ENCODE results near the gene DAPL1. TPM values are rescaled to one million over a fixed set of nuclear protein-coding genes. Genes with fewer than 3 reads are reported as not detected.
"Not testable (repeated sequence)": the region's sequence is repeated elsewhere in the genome, so short reads cannot be mapped to it uniquely, and the experiment has no call there.

The DAPL1 gene
- total RNA-seq, 2 experiments from 2014 or later = not detected

DNA sequence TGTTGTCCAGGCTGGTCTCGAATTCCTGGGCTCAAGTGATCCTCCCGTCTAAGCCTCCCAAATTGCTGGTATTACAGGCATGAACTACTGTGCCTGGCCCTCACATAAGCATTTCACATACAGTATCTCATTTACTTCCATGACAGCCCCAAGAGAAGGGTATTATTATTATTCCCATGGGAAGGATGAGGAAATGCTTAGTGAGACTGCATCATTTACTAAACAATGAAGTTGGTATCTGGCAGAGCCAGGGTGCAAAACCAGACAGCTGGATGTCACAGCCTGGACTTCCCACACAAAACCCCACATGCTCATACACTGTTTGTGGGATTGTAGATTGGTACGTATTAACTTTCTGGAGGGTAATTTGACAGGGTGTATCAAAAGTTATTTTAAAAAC is 29.9 kb downstream of the DAPL1 start:
- ATAC-seq (no peak), DNase-seq (no peak)
- intact Hi-C loops (cut with DNase I, micrococcal nuclease) = no loop called here
- Mint-ChIP-seq H3K9me3 (ENCODE audit: low read depth) (no peaks in the 10 kb centered on the region), H3K36me3 (ENCODE audit: low read depth) (no peaks in the 10 kb centered on the region), H3K4me3 (no peak overlapping the region), H3K4me1 (no peaks in the 10 kb centered on the region), H3K27me3 (peaks cover 6% of the 10 kb centered on the region), H3K27ac (no peak overlapping the region)
- ChIA-PET CTCF (interaction anchor here (0.7 kb wide), 1 partner anchor 11 kb away, joined by 3 read pairs; no protein-coding TSS in a partner anchor), POLR2A (no interaction called here)

DNA sequence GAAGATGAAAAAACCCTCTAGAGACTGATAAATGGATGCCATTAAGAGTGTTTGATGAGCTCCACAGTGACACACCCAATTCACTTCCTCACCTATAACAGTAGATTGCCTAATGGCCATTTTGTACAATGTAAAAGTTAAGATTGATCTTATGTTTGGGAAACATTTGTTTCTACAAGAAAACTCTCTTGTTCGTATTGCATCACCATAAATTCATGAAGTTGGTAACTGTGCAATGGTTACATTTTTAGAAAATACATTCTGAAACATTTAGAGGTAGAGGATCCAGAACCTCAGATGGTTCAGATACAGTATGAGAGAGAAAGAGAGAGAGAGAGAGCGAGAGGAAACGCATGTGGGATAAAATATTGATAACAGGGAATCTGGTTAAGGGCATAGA is 31.8 kb downstream of the DAPL1 start:
- H3K36me3 Mint-ChIP-seq (ENCODE audit: low read depth) = no peaks in the 10 kb centered on the region
- H3K4me3 Mint-ChIP-seq = no peak overlapping the region
- ATAC-seq (no peak), DNase-seq (no peak)
- no peaks in the 10 kb centered on the region for H3K4me1 Mint-ChIP-seq
- H3K9me3 Mint-ChIP-seq (ENCODE audit: low read depth) = no peaks in the 10 kb centered on the region
- ChIA-PET POLR2A (no interaction called here), CTCF (no interaction called here)
- H3K27ac Mint-ChIP-seq = no peak overlapping the region
- intact Hi-C loops (cut with DNase I, micrococcal nuclease) = no loop called here
- peaks cover 8% of the 10 kb centered on the region for H3K27me3 Mint-ChIP-seq

DNA sequence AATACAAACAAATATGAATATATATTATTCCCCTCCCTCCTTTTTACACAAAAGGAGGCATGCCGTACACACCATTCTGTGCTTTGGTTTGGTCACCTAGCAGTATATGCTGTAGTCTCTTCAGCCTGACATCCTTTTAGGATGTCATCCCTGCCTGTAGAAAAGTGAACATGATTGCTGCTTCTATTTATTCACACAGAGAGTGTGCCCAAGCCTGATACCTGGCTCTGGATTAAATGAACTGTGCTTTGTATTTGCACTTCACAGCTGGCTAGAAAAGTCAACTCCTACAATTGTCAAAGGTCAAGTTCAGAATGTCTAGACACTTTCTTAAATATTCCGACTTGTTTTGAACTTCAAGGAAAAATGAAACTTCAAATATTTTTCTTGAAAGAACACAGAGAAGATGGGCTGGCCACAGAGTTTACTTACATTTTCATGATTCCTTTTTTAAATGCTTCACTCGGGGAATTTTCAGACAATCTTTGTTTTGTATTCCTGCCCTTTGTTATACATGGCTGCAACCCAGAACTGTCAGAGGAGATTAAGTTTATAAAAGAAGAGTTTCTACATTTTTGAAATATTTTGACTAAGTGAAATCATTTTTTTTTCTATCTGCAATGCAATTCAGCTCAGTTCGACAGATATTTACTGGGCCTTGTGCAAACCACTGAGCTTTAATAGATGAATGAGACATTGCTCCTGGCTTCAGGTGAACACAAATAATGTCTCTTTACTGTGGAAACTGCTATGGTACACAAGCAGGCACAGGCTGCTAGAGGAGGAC is 33.5 kb downstream of the DAPL1 start:
- intact Hi-C loops (cut with DNase I, micrococcal nuclease) = no loop called here
- H3K9me3 Mint-ChIP-seq (ENCODE audit: low read depth) = no peaks in the 10 kb centered on the region
- no peak overlapping the region for H3K27ac Mint-ChIP-seq
- ATAC-seq (no peak), DNase-seq (no peak)
- ChIA-PET POLR2A (no interaction called here), CTCF (interaction anchor here (0.9 to 1.0 kb wide), 2 partner anchors 22 to 75 kb away, joined by 3 read pairs; no protein-coding TSS in a partner anchor)
- H3K36me3 Mint-ChIP-seq (ENCODE audit: low read depth) = no peaks in the 10 kb centered on the region
- no peaks in the 10 kb centered on the region for H3K4me1 Mint-ChIP-seq
- peaks cover 7% of the 10 kb centered on the region for H3K27me3 Mint-ChIP-seq
- no peak overlapping the region for H3K4me3 Mint-ChIP-seq

DNA sequence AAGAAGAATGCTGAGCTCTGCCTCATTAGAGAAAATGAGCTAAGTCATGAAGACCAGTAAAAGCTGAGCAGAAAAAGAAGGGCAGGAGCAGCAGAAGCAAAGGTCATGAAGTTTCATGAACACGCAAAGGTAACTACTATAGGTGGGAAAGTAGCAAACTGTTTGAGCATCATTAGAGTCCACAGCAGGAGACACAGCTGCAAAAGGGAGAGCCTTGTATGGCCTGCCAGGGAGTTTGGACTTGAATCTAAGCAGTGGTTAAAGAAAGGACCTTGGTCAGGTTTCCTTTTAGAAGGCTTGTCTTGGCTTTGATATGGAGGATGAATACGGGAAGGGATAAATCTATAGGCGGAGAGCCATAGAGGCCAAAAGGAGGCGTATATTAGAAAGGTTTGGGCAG is 34.0 kb downstream of the DAPL1 start:
- Mint-ChIP-seq H3K36me3 (ENCODE audit: low read depth) (no peaks in the 10 kb centered on the region), H3K4me3 (no peak overlapping the region), H3K9me3 (ENCODE audit: low read depth) (no peaks in the 10 kb centered on the region), H3K27ac (no peak overlapping the region), H3K27me3 (peaks cover 7% of the 10 kb centered on the region), H3K4me1 (no peaks in the 10 kb centered on the region)
- intact Hi-C loops (cut with DNase I, micrococcal nuclease) = no loop called here
- DNase-seq = no peak
- CTCF ChIA-PET = interaction anchor here (0.9 to 1.0 kb wide), 2 partner anchors 23 to 75 kb away, joined by 3 read pairs; no protein-coding TSS in a partner anchor
- no peak for ATAC-seq
- POLR2A ChIA-PET = no interaction called here

DNA sequence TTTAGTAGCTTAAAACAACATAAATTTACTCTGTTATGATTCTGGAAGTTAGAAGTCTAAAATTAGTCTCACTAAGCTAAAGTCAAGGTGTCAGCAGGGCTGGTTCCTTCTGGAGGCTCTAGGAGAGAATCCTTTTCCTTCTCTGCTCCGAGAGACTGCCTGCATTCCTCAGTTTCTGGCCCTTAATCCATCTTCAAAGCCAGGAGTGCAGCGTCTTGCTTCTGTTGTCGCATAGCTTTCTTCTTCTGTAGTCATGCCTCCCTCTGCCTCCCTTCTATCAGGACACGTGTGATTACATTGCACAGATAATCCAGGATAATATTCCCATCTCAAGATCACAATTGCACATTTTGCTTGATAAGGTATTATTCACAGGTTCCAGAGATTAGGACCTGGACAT is 35.1 kb downstream of the DAPL1 start:
- DNase-seq (no peak), ATAC-seq (no peak)
- Mint-ChIP-seq H3K4me3 (no peak overlapping the region), H3K4me1 (no peaks in the 10 kb centered on the region), H3K36me3 (ENCODE audit: low read depth) (no peaks in the 10 kb centered on the region), H3K9me3 (ENCODE audit: low read depth) (no peaks in the 10 kb centered on the region), H3K27ac (no peak overlapping the region), H3K27me3 (peaks cover 7% of the 10 kb centered on the region)
- ChIA-PET CTCF (no interaction called here), POLR2A (no interaction called here)
- intact Hi-C loops (cut with DNase I, micrococcal nuclease) = no loop called here

DNA sequence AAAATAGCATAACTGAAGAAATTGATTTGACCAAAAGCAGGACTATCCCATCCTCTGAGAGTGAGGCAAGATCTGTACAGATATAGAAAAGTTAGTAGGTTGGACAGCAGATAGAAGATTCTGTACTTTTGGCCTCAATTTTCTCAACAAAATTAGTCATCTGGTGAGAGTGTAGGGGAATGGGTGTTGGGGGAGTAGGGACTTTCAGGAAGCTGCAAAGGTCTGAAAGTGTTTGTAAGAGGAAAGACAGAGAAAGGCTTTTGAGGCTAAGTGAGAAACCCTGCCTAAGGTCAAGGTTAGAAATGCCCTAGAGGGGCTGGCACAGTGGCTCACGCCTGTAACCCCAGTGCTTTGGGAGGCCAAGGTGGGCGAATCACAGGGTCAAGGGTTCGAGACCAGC is 40.3 kb downstream of the DAPL1 start:
- Mint-ChIP-seq H3K36me3 (ENCODE audit: low read depth) (no peaks in the 10 kb centered on the region), H3K27me3 (peaks cover under 1% of the 10 kb centered on the region), H3K27ac (no peak overlapping the region), H3K4me3 (no peak overlapping the region), H3K4me1 (no peaks in the 10 kb centered on the region), H3K9me3 (ENCODE audit: low read depth) (no peaks in the 10 kb centered on the region)
- DNase-seq (no peak), ATAC-seq (no peak)
- ChIA-PET POLR2A (no interaction called here), CTCF (interaction anchor here (1.0 kb wide), 1 partner anchor 11 kb away, joined by 3 read pairs; no protein-coding TSS in a partner anchor)
- intact Hi-C loops (cut with DNase I, micrococcal nuclease) = no loop called here

DNA sequence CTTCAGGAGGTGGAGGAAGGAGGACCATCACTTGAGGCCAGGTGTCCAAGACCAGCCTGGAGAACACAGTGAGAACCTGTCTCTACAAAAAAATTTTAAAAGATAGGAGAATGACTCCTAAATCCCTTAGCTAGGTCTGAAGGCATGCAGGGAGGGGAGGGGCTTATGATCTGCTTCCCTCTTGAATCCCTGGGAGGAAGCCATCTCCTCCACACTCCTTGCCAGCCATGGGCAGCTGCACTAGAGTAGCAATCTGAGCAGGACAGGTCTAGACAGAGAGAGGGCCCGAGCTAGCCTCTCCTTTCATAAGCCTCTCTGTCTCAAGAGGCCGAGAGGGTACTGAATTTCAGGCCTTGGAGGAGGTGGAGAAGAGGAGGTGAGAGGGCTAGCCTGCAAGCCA is 42.5 kb downstream of the DAPL1 start:
- H3K27me3 Mint-ChIP-seq = peaks cover 4% of the 10 kb centered on the region
- no peak overlapping the region for H3K4me3 Mint-ChIP-seq
- no peaks in the 10 kb centered on the region for H3K4me1 Mint-ChIP-seq
- no peaks in the 10 kb centered on the region for H3K9me3 Mint-ChIP-seq (ENCODE audit: low read depth)
- ATAC-seq = no peak
- intact Hi-C loops (cut with DNase I, micrococcal nuclease) = no loop called here
- ChIA-PET POLR2A (interaction anchor here (0.7 kb wide), 1 partner anchor 94 kb away, joined by 3 read pairs; no protein-coding TSS in a partner anchor), CTCF (no interaction called here)
- no peak for DNase-seq
- H3K27ac Mint-ChIP-seq = no peak overlapping the region
- H3K36me3 Mint-ChIP-seq (ENCODE audit: low read depth) = no peaks in the 10 kb centered on the region

DNA sequence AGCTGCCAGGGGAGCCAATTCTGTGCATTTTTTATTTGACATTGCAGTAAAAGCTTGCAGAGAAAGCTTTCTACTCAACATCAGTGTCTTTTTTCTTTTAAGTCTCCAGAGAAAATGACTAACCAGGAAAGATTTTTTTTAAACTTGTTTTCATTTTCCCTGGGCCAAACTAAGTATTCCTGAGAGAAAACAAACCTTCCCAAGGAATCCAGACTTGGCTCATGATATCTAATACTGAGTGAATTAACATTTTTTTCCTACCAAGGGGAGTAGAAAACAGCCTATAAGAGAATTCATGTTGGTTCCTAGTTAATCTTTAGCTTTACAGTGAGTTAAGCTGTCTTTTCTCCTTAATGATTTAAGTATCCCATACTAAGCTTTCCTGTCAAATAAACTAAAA is 46.7 kb downstream of the DAPL1 start:
- H3K4me3 Mint-ChIP-seq = no peak overlapping the region
- ChIA-PET CTCF (no interaction called here), POLR2A (no interaction called here)

DNA sequence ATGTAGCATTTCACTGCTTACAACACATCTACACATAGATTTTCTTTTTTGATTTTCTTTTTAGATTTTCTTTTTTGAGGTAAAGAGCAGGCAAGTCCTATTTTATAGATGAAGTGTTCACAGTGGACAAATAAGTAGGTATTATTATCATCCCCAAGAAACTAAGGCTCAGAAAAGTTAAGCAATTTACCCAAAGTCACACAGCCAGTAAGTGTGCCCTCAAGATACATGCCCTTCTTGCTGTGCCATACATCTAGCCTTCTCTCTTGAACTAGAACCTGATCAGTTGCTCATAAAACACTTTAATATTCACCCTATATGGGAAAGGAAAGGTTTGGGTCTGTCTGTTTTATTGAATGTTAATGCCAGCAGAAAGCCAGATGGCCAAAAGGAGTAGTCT is 50.3 kb downstream of the DAPL1 start:
- no peak overlapping the region for H3K27ac Mint-ChIP-seq
- DNase-seq (no peak), ATAC-seq (no peak)
- peaks cover 9% of the 10 kb centered on the region for H3K27me3 Mint-ChIP-seq
- no peaks in the 10 kb centered on the region for H3K9me3 Mint-ChIP-seq (ENCODE audit: low read depth)
- no peaks in the 10 kb centered on the region for H3K4me1 Mint-ChIP-seq
- ChIA-PET POLR2A (no interaction called here), CTCF (interaction anchor here (0.6 kb wide), 1 partner anchor 39 kb away, joined by 5 read pairs; no protein-coding TSS in a partner anchor)
- no peaks in the 10 kb centered on the region for H3K36me3 Mint-ChIP-seq (ENCODE audit: low read depth)
- no peak overlapping the region for H3K4me3 Mint-ChIP-seq
- intact Hi-C loops (cut with DNase I, micrococcal nuclease) = no loop called here

More for the DNA sequence above, 46.7 kb downstream of the DAPL1 start:
- Mint-ChIP-seq H3K27ac (no peak overlapping the region), H3K9me3 (ENCODE audit: low read depth) (no peaks in the 10 kb centered on the region), H3K36me3 (ENCODE audit: low read depth) (no peaks in the 10 kb centered on the region), H3K27me3 (peaks cover 9% of the 10 kb centered on the region), H3K4me1 (no peaks in the 10 kb centered on the region)
- DNase-seq = no peak
- no peak for ATAC-seq
- intact Hi-C loops (cut with DNase I, micrococcal nuclease) = no loop called here

DNA sequence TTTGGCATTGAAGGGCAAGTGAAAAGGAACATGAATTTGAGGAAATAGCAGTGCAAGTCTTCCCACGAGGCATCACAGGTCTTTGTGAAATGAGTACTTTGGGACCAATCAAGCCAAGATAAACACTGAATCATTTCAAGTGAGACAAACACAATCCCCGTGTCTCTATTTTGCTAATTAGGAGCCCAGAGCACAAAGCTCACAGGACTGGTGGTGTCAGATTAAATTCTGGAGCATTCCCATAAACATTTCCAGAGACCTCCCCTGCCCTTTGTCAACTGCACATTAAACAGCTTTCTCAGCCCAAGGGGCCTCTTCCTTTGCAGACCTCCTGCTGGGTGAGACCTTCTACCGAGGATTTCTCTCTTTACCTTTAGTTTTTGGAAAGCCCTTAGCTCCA is 50.7 kb downstream of the DAPL1 start:
- Mint-ChIP-seq H3K9me3 (ENCODE audit: low read depth) (no peaks in the 10 kb centered on the region), H3K4me3 (no peak overlapping the region), H3K27ac (no peak overlapping the region), H3K4me1 (no peaks in the 10 kb centered on the region), H3K36me3 (ENCODE audit: low read depth) (no peaks in the 10 kb centered on the region), H3K27me3 (peaks cover 9% of the 10 kb centered on the region)
- ATAC-seq = no peak
- DNase-seq = no peak
- ChIA-PET POLR2A (no interaction called here), CTCF (no interaction called here)
- intact Hi-C loops (cut with DNase I, micrococcal nuclease) = no loop called here

DNA sequence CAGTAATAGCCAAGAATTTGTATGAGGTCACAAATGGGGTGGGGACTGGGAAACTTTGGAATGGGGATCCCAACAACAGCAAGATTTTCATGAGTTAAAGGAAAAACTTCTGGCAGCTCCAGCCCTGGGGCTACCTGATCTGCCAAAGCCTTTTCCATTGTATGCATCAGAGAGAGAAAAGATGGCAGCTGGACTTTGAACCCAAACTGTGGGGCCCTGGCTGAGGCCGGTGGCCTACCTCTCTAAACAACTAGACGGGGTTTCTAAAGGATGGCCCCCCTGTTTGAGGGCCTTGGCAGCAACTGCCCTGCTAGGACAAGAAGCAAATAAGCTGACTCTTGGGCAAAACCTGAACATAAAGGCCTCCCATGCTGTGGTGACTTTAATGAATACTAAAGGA is 52.4 kb downstream of the DAPL1 start:
- intact Hi-C loops (cut with DNase I, micrococcal nuclease); H3K4me1 Mint-ChIP-seq; CTCF ChIA-PET; H3K36me3 Mint-ChIP-seq (ENCODE audit: low read depth); H3K27me3 Mint-ChIP-seq; POLR2A ChIA-PET; H3K4me3 Mint-ChIP-seq; DNase-seq; ATAC-seq; H3K27ac Mint-ChIP-seq; H3K9me3 Mint-ChIP-seq (ENCODE audit: low read depth): not testable (repeated sequence)

DNA sequence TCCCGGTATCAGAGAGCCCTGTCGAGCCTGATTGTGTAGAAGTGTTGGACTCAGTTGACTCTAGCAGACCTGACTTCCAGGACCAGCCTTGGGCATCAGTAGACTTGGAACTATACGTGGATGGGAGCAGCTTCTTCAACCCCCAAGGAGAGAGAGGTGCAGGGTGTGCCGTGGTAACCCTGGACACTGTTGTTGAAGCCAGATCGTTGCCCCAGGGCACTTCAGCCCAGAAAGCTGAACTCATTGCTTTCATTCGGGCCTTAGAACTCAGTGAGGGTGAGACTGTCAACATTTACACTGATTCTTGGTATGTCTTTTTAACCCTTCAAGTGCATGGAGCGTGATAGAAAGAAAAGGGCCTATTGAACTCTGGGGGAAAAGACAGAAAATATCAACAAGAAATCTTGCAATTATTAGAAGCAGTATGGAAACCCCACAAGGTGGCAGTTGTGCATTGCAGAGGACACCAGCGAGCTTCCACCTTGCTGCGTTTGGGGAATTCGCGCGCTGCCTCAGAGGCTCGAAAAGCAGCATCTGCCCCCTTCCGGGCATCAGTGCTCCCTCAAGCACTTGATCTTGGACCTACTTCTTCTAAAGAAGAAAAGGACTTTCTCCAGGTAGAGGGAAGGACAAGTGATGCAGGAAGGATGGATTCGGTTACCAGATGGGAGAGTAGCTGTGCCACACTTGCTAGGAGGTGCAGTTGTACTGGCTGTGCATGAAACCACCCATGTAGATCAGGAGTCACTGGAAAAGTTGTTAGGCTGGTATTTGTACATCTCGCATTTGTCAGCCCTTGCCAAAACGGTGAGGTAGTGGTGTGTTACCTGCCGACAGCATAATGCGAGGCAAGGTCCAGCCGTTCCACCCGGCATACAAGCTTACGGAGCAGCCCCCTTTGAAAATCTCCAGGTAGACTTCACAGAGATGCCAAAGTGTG is 53.2 kb downstream of the DAPL1 start:
- DNase-seq; H3K27me3 Mint-ChIP-seq; intact Hi-C loops (cut with DNase I, micrococcal nuclease); POLR2A ChIA-PET; H3K27ac Mint-ChIP-seq; ATAC-seq; H3K4me1 Mint-ChIP-seq; H3K4me3 Mint-ChIP-seq; H3K9me3 Mint-ChIP-seq (ENCODE audit: low read depth); H3K36me3 Mint-ChIP-seq (ENCODE audit: low read depth): not testable (repeated sequence)
- CTCF ChIA-PET = interaction anchor here (0.6 kb wide), 1 partner anchor 59 kb away, joined by 3 read pairs; no protein-coding TSS in a partner anchor

Measured in activated CD4-positive, alpha-beta T cell treated with anti-CD3 and anti-CD28 coated beads for 36 hours (primary cell).